Body of pancreas (tissue), 4 donors: ENCODE measurements around the gene SLC24A3.

Experiments
- CTCF ChIP-seq, 7 experiments: fragments of 450-650 bp in 4 of 7; fragments of 200-600 bp in 3 of 7; sonication (generic) in 3 of 7; IDR thresholded peaks; one replicate each; pipeline ENCODE4 v1.5.1; 2016 to 2019; ENCODE audit warnings: antibody characterized with exemption in 7 of 7
- POLR2A ChIP-seq, 3 donors: fragments of 450-650 bp; IDR thresholded peaks; one replicate each; pipeline ENCODE4 v1.6.1; 2016; ENCODE audit warnings: antibody characterized with exemption in 3 of 3, mild to moderate bottlenecking in 2 of 3

- TF ChIP-seq CTCF (IDR thresholded peaks at IDR 0.05) (no peak), POLR2A (IDR thresholded peaks at IDR 0.05) (no peak)
These were observed 163.0 kb downstream of the SLC24A3 start for GRCh38 chr20:19375395-19375794.
